AML-193 (cell line): ENCODE results near the gene SH3PXD2A.

Experiments used
- DNase-seq, 2 experiments: peaks; one replicate each; lab custom pipeline; 2025; lab: John Stamatoyannopoulos, UW

SH3PXD2A gene

DNA sequence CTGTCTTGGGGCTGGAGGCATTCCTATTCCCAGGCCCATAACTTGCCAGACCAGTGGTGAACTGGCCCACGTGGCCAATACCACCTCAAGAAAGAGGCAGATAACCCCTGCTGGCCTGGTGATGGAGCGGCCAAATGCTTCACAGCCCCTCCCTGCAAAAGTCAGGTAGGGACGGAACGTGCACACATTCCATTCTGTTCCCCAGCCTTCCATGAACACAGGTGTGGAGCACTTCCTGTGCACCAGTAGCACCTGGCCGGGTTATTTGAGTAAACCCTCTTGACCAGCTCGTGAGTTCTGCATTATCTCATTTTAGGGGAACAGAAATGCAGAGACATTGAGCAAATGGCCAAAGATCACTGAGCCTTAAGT, 134.4 kb downstream of the SH3PXD2A start:
- DNase-seq, result no peak

DNA sequence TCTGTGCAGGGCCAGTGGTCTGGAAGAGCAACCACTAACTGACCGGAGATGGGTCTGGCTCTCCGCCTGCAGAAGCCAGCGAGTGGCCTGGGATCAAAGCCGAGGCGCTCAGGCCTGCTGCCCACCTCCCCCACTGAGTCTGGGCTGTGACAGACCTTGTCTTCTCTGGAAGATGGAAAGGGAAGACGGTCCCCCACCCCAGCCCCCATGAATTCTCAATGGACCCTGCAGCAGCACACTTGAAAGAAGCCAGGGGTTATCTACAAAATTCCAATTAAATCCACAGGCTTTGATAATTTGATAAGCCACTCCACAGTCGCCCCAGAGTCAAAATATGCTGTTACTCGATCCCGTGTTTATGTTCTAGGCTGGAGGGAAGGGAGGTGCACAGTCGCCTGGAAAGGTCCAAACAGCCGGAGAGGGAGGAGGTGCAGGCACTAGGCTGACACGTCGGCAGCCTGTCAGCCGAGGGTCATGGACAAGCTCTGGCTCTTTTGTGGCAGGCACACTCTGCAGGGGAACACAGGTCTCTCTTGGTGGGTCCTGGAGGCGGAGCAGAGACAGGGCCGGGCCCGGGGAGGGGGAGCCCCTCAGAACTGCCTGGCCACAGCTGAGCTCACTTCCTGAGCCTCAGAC, 134.9 kb downstream of the SH3PXD2A start:
- DNase-seq, result no peak

DNA sequence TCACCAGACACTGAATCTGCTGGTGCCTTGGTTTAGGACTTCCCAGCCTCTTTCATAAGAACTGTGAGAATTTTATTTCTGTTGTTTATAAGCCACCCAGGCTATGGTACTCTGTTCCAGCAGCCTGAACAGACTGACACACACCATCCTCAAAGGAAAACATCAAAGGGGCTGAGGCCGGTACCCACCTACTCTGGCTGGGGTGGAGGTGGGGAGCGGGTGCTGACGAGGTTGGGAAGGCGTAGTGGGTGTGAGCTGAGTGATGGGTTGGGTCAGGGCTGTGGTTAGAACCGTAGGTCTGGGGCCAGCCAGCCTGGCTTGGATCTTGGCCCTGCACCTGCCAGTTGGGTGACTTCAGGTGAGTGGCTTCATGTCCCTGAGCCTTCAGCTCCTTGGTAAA, 136.3 kb downstream of the SH3PXD2A start:
- DNase-seq, result no peak

DNA sequence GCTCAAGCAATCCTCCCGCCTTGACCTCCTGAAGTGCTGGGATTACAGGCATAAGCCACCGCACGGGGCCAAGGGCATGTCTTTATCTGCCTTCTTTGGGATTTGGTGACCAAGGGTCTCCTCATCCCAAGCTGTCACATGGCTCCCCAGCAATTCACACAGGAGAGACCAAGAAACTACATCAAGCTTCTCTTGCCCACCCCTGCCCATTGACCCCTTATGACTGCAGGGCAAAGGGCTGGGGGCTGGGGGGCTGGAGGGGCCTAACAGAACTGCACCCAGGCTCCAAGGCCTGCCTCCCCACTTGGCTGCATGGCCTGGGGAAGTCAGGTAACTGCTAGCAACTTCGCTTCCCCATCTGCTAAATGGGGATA, 137.1 kb downstream of the SH3PXD2A start:
- no peak for DNase-seq

DNA sequence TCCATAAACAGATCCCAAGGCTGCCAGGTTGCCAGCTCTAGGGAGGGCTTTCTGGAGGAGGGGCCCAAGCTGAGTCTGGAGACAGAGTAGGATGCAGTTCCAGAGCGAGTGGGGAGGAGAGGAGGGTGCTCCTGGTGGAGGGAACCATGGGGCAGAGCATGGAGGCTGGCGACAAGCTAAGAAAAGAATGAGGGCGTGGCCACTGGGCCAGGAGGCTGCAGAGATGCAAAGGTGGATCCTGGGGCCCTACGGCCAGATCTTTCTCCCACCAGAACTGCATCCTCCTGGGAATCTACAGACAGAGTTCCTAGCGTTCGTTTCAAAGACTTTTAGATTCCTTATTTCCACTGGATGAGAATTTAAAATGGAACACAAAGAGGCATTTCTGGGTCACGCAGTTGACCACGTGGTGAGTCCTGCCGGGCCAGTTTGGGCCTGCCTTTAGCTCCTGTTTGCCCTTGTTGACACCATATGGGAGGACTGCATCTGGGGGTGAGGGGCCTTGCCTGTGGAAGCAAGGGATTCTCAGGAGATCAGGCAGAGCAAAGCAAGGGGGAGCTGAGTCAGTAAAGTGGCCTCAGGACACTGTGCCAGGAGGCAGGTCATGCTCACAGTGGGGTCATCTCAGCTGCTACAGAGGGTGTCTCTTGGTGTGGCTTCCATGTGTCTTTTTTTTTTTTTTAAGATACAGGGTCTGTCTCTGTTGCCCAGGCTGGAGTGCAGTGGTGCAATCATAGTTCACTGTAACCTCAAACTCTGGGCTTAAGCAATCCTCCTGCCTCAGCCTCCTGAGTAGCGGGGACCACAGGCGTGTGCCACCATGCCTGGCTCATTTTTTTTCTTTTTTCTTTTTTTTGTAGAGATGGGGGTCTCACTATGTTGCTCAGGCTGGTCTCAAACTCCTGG, 137.8 kb downstream of the SH3PXD2A start:
- DNase-seq, result no peak

DNA sequence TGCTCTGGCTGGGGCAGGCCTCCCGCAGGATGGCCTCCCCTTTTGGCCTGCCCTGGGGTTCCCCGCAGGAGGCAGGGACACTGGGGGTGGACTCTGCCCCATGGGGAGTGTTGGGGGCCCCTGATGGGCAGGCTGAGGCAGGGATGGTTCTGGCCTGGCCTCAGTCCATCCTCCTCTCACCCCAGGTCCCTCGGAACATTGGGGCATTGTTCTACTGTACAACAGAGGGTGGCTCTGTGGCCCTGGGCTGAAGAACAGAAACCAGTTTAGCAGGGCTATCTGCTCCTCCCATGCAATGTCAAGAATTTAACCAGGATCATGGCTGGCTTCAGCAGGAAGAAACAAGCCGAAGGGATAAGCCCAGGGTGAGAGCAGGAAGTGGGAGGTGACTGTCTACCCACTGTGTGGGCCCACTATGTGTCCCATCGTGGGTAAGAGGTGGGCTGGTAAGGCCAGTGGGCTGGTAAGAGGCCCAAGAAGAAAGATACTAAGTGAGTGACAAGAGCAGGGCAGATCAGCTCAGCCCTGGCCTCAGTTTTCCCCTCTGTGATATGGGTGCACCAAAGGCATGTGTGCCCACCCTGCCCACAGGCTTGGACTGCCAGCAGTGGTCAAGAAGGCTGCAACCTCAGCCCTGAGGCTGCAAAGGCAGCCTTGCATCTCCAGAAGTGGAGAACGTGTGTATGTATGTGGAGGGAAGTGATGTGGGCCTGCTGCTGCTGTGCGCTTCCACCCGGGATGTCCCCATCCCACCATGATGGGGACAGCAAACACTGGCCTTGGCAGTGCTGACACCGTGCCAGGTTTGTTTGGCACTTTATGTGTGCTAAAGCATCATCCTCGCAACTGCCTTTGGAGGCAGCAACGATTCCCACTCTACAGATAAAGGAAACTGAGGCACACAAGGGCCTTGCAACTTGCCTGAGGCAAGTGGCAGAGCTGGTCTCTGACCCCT, 138.9 kb downstream of the SH3PXD2A start:
- no peak for DNase-seq

DNA sequence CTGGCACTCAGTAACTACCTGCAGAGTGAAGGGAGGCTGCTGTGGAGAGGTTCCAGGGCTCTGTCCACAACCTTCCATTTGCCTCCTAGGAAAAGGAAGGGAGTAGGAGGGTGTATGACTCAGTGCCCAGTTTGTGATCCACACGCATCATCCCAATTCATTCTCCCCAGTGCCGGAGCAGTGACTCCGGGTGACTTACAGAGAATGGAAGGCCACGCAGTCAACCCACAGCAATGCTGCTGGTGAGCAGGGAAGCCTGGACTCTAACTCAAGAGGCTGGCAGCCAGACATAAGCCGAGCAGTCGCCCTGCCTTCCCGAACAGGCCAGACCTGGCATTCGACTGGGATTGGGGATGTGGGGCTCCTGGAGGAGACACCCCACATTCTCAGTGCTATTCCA, 139.9 kb downstream of the SH3PXD2A start:
- DNase-seq, result no peak

DNA sequence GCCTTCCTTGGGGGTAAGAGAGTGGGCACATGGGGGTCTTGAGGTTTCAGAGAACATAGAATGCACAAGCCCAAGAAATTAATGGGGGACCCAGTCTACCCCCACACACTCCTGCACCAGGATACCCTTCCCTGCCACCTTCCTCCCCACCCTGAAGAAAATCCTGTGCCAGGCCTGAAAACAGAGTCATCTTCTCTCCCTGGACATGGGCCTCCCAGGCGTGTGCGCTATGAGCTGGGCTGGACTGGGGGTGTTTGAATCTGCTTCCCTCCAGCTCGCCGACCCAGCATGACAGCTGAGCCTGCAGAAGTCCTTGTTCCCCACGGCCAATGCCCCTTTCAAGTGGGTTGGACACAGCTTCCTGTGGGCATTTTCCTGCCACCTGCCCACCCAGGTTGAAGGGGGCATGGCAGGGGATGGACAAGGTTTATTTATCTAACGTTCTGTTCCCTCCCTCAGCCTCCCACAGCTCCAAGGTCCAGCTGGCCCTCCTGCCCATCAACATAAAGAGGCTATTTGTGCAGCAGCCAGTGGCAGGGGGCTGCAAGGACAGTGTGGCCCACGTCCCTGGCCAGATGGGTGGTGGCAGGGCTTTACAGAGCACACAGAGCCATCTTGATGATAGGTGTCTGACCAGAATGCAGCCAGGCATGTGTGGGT, 141.0 kb downstream of the SH3PXD2A start:
- DNase-seq, result no peak

DNA sequence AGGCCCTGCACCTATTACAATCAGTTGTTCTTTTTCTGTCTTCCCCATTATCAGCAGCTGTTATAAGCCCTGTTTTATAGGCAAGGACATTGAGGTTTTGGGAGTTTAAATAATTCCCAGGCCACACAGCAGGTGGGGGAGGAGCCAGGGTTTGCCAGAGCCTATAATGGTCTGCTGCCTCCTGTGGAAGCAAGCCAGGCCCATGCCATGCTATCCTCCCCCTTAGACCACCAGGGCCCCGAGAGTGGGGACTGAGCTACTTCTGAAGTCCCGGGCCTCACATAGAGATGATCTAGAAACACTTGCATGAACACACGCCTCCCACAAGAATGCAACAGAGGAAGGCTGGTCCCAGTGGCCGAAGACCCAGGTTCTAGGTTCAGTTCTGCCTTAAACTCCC, 141.7 kb downstream of the SH3PXD2A start:
- DNase-seq, result no peak

DNA sequence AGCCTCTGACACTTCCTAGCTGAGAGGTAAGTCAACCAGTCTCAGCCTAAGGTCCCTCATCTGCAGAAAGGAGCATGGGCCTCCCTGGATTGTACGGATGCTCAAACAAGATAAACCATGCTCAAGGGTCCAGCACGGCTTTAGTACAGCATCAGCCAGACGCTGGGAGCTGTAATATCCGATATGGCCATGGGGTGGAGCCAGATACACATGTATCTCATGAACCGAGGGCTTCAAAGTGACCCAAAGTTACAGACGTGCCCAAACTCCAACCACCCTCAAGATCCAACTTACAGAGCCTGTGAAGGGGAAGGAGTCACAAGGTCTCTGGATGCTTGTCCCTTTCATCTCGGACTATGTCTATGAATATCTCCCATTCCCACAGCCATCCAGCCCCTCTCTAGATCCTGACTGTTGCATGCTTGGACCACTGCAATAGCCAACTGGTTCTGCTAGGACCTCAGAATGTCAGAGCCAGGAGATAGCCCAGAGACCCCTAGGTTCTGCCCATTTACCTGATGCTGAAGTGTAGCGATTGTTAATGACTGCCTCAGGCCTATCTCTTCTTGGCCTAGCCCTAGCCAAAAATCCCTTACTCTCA, 142.4 kb downstream of the SH3PXD2A start:
- DNase-seq, result peak; percentile 60 to 75

DNA sequence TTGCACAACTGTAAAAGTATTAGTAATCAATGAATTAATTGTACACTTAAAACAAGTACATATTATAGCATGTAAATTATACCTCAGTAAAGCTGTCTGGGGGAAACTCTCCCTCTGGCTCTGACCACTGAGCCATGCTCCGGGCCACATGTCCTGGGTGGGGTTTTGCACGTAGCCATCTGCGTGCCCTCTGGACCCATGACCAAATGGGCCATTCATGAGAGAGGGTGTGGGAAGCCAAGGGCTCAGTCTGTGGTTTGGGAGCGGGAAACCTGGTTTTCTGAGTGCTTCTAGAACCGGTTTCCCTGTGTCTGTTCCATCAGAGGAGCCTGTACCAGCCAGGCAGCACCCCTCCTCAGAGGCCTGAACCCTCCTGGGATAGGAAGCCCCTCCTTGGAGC, 143.2 kb downstream of the SH3PXD2A start:
- DNase-seq, result no peak

DNA sequence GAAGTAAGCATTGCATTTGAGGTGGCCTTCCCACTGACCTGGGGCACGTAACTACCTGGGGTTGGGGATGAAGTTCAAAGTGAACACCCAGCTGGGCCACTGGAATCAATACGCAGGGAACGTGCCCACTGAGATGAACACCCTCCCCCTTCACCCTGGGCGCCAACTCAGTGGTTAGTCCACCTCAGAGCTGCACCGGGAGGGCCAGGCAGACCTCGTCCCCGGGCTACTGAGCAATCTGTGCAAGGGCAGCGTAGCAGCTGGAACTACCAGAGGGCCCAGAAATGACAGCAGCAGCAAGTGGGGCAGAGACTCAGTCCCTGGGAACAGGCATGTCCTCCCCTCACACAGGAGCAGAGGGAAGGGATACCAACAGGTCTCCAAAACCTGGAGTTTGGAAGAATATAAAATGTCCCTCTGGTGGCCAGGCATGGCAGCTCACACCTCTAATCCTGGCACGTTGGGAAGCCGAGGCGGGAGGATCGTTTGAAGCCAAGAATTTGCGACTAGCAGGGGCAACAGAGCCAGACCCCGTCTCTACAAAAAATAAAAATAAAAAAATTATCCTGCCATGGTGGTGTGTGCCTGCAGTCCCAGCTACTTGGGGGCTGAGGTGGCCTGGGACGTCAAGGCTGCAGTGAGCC, 143.9 kb downstream of the SH3PXD2A start:
- DNase-seq, result no peak

DNA sequence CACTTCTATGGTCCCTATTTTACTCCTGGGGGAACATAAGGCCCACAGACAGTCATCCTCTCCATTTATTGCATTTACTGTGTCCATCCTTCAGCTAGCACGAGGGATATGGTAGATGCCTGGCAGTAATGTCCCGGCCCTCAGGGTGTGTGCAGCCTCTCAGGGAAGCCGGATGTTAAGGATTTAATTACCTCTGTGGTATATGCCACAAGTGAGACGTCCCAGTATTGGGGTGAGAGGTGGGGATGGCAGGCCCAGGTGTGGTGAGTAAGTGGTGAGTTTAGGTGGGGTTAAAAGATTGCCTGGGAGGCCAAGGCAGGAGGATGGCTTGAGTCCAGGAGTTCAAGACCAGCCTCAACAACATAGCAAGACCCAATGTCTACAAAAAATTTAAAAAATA, 144.9 kb downstream of the SH3PXD2A start:
- no peak for DNase-seq

DNA sequence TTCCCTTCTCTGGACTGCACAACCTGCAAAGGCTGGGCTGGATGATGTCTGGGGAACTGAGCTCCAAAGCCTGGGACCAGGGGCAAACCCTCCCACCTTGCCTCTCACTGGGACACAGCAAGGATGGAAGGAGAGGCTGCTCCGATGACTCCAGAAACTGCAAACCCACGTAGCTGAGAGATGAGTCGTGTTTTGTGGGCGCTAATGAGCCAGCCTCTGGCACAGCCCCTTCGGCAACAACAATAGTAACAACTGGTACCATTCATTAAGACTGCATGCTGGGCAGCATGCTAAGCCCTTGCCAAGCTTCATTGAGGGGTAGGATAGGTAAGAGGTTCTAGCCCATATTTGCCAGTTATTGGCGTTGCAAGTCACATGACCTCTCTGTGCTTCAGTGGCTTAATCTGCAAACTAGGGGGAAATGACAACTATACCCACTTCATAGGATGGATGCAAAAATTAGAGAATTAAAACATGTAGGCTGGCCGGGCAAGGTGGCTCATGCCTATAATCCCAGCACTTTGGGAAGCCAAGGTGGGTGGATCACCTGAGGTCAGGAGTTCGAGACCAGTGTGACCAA, 145.9 kb downstream of the SH3PXD2A start:
- no peak for DNase-seq

DNA sequence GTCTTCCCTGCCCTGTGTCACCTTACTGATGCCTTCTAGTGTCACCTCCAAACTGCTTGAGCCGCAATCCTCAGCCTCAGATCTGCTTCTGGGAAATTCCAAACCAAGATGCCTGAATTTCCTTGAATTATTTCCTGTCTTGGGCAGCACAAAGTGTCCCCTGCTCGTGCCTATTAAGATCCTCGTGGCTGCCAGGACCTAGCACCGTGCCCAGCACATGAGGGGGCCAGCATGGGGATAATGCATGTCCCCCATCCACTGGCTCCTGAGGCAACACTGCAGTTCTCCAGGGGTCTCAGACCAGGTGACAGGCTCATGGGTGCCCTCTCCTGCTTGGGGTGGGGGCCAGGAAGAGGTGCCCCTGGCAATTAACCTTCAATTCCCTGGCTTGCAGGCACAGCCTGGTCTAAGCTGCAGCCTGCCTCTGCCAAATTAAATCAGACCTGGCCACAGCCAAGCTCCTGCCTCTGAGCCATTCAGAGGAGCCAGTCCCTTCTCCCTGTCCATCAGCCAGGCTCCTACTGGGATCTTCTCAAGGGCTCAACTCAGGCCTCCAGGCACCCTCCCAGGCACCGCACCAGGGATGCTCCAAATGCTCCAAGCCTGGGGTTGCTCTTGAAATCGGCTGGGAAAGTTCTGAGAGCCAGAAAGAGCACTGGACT, 146.6 kb downstream of the SH3PXD2A start:
- no peak for DNase-seq

DNA sequence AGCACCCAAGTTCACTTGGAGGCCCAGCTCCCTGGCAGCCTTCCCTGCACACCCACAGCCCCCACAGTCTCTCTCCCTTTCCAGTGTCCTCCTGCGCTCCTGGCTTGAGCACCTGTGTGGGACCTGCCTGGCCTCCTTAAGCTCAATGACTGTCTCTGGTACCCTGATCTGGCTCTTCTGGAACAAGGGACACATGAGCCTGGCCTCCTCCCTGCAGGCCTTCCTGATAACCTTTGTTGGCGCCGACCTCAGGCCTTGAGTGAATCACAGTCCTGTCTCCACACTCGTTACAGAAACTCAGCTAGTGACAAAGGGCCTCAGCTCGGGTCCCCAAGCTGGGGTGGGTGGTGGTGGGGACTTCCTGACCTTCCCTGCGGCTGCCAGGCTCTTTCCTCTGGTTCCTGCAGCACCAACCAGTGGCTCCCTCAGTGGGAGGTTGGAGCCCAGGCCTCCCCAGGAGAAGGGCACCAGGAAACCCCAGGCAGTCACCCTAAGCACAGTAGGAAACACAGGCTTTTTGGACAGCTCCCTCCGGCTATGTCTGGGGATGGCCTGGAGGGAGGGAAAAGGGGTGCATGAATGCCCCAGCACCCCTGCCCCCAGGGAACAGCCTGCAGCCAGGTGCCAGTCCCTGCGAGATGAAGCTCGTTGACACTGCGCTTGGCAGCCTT, 147.3 kb downstream of the SH3PXD2A start:
- DNase-seq, result no peak

DNA sequence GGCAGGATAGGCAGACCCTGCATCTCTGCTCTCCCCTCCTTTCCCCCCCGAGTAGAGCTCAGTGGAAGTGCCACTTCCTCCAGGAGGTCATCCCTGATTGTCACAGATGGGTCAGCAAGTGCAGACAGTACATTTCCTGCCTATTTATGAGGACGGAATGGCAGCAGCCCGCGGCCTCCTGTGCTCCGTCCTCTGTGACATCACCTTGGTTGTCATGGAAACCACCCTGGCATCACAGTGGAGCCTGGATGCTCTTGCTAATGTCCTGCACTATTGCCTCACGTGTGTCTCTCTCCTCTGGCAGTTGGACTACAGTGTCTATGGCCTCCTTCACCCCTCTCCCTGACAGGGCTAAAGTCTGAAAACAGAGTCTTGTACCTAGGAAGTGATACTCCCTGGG, 148.6 kb downstream of the SH3PXD2A start:
- no peak for DNase-seq

DNA sequence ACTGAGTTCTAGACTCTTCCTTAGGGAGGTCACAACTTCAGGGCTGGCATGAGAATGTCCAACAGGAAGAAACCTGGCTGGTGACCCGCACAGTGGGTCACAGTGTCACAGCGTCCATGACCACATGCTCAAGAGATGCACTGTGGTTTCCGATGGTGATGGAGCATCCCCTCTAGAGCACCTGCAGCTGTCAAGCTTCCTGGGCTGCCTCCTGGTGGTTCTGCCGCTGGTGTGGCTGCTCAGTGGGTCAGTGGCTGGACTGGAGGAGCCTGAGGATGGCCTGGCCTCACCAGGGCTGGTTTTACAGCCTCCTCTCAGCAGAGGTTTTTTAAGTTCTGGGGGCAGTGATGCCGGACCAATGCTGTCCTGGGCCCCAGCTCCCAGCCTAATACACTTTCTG, 149.3 kb downstream of the SH3PXD2A start:
- DNase-seq, result no peak
